GM12891 (cell line): Measurements from ENCODE around the gene SIVA1.

Source experiments
- POLR2A ChIP-seq: IDR thresholded peaks from 2 replicates; pipeline ENCODE4 v1.6.1; 2011; ENCODE audit warnings: low read depth, low read length, control low read depth
- POLR2AphosphoS5 ChIP-seq: IDR thresholded peaks from 2 replicates; pipeline ENCODE4 v1.6.1; 2011; ENCODE audit warnings: low read depth, low read length, control low read depth
- TAF1 ChIP-seq: IDR thresholded peaks from 2 replicates; pipeline ENCODE4 v1.6.1; 2011; ENCODE audit warnings: low read depth, low read length, control low read depth

GRCh38 chr14:104718147-104718546 lies 34.8 kb upstream of the SIVA1 start:
- no peak for TF ChIP-seq POLR2AphosphoS5
- TF ChIP-seq TAF1, result no peak
- TF ChIP-seq POLR2A, result no peak
